IPS DF 6.9 (cell line): ENCODE results near the gene NBR1.
"Not testable (repeated sequence)": the region's sequence is repeated elsewhere in the genome, so short reads cannot be mapped to it uniquely, and the experiment has no call there.

Source experiments
- DNase-seq: peaks from one replicate; pipeline ENCODE4 v3.0.0-alpha.2; 2013; ENCODE audit warnings: low read depth, low spot score
- H3K27ac ChIP-seq: one replicate; pipeline ENCODE4 v1.5.1; 2013; ENCODE audit warnings: low read length, control low read depth
- H3K27me3 ChIP-seq: 2 replicates; pipeline ENCODE4 v1.6.1; 2013; ENCODE audit warnings: mild to moderate bottlenecking, low read length; ENCODE audit not compliant: control insufficient read depth, insufficient read depth
- H3K36me3 ChIP-seq: 2 replicates; pipeline ENCODE4 v1.6.1; 2013; ENCODE audit warnings: low read length; ENCODE audit not compliant: control insufficient read depth, insufficient read depth
- H3K4me1 ChIP-seq: 2 replicates; pipeline ENCODE4 v1.6.1; 2013; ENCODE audit warnings: low read length; ENCODE audit not compliant: control insufficient read depth, insufficient read depth
- H3K4me3 ChIP-seq: 2 replicates; pipeline ENCODE4 v1.5.1; 2013; ENCODE audit warnings: mild to moderate bottlenecking, low read length
- H3K9me3 ChIP-seq: 2 replicates; pipeline ENCODE4 v1.6.1; 2013; ENCODE audit warnings: low read length, inconsistent platforms; ENCODE audit not compliant: control insufficient read depth, insufficient read depth
- WGBS: extraction: QIAGEN DNeasy Blood & Tissue Kit; methylation state at CpG from one replicate; pipeline ENCODE4 v1.1.7; 2013; ENCODE audit warnings: mixed read lengths, missing lambda C conversion rate; ENCODE audit not compliant: insufficient read length, insufficient coverage; 5-methylcytosine and 5-hydroxymethylcytosine counted together

Gene NBR1

GRCh38 chr17:43231205-43232020 is 60.4 kb downstream of the NBR1 start:
- H3K9me3 ChIP-seq, H3K27ac ChIP-seq, H3K36me3 ChIP-seq, DNase-seq, H3K4me1 ChIP-seq, H3K27me3 ChIP-seq, H3K4me3 ChIP-seq: not testable (repeated sequence)
- no CpG with 5 or more reads among the region's 40 CpGs for WGBS

GRCh38 chr17:43232021-43232699 is 61.1 kb downstream of the NBR1 start:
- no CpG with 5 or more reads among the region's 24 CpGs for WGBS
- not testable (repeated sequence) for H3K4me3 ChIP-seq

GRCh38 chr17:43233263-43233662 is 62.2 kb downstream of the NBR1 start:
- not testable (repeated sequence) for H3K27me3 ChIP-seq, H3K4me1 ChIP-seq, DNase-seq, H3K4me3 ChIP-seq, H3K27ac ChIP-seq, H3K36me3 ChIP-seq, H3K9me3 ChIP-seq
- whole genome bisulfite sequencing, result no CpG with 5 or more reads among the region's 15 CpGs

More at GRCh38 chr17:43232021-43232699, 61.1 kb downstream of the NBR1 start:
- not testable (repeated sequence) for DNase-seq, H3K4me1 ChIP-seq, H3K27ac ChIP-seq, H3K9me3 ChIP-seq, H3K27me3 ChIP-seq, H3K36me3 ChIP-seq

- no CpG with 5 or more reads among the region's 31 CpGs for WGBS
- H3K9me3 ChIP-seq, H3K4me3 ChIP-seq, DNase-seq, H3K4me1 ChIP-seq, H3K27ac ChIP-seq, H3K27me3 ChIP-seq, H3K36me3 ChIP-seq: not testable (repeated sequence)
These were observed 62.9 kb downstream of the NBR1 start, which contains the start of gene RNU2-1 for GRCh38 chr17:43233877-43234276. RNU2-1 (minus strand) TSS chr17:43233977.

GRCh38 chr17:43239597-43239996 is 68.6 kb downstream of the NBR1 start:
- H3K27ac ChIP-seq, H3K4me1 ChIP-seq, DNase-seq, H3K4me3 ChIP-seq, H3K36me3 ChIP-seq, H3K9me3 ChIP-seq, H3K27me3 ChIP-seq: not testable (repeated sequence)
- no CpG with 5 or more reads among the region's 26 CpGs for WGBS

- H3K36me3 ChIP-seq, H3K9me3 ChIP-seq, H3K27me3 ChIP-seq, DNase-seq, H3K4me3 ChIP-seq, H3K4me1 ChIP-seq, H3K27ac ChIP-seq: not testable (repeated sequence)
- WGBS, result no CpG with 5 or more reads among the region's 34 CpGs
These were observed 69.8 kb downstream of the NBR1 start for GRCh38 chr17:43240596-43241352.

- not testable (repeated sequence) for H3K4me3 ChIP-seq, DNase-seq, H3K36me3 ChIP-seq, H3K4me1 ChIP-seq, H3K27me3 ChIP-seq, H3K27ac ChIP-seq, H3K9me3 ChIP-seq
- WGBS, result no CpG with 5 or more reads among the region's 23 CpGs
These were observed 75.4 kb downstream of the NBR1 start for GRCh38 chr17:43246456-43246855.
